Articular chondrocyte of knee joint (primary cell): ENCODE measurements around the gene RBPJ. TPM values are rescaled to one million over a fixed set of nuclear protein-coding genes. Genes with fewer than 3 reads are reported as not detected.

ENCODE experiments used
- total RNA-seq: library from RNA; depleted of rRNA; stranded (reverse); fragments of >200 nt; gene quantifications from 2 replicates; pipeline ENCODE4 v1.2.3, GENCODE V29; 2012

RBPJ gene
- total RNA-seq: 214 and 336 TPM in 2 replicates

DNA sequence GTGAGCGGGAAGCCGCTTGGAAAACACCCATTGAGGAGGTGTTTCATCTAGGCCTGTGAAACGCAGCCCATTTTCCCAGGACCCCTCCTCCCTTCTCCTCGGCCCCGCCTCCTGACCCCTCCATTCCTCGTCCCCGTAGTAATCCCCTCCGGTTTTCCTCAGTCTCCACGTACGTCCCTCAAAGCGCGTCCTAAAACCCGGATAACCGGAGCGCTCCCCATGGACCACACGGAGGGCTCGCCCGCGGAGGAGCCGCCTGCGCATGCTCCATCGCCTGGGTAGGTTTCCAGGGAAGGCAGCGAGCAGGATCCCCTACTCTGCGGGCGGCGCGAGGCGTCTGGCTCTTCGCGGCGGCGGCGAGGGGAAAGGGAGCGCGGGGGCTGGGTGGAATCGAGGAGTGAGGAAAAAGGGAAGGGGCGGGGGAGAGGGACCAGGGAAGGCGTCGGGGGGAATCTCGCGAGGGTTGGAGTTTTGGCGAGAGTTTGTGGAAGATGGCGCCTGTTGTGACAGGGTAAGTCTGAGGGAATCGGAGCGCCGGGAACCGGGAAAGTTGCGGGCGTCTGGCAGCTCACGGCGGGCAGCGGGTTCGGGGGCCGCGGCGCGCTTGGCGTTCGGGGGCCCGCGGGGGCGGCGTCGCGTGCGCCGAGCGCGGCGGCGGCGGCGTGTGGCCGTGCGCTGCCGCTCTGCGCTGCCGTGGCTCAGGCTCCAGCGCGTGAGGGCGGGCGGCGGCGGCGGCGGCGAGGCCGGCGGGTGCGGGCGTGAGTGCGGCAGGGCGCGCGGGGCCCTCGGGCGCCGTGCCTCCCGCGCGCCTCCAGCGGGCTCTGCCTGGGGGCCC is at the start of gene RBPJ:
RBPJ (plus strand) TSS at position 477 of the 835 bp plus-strand sequence; CDS start at position 492, 15 bp downstream.

Other genes with a start within 250 kb of the RBPJ start
- gene CCKAR, start 169.5 kb downstream of the RBPJ start, total RNA-seq: 0.91 and 14.8 TPM in 2 replicates